DMS53 (cell line): ENCODE measurements around the gene ELOB.

Source experiments
- DNase-seq: peaks from one replicate; lab custom pipeline; 2025; lab: John Stamatoyannopoulos, UW

ELOB gene

GRCh38 chr16:2777231-2777902 is at the start of gene ELOB:
ELOB (minus strand) TSS chr16:2777280; CDS start chr16:2777239, 41 bp downstream.
- peak; percentile 87 for DNase-seq

- no peak for DNase-seq
Measured at GRCh38 chr16:2825906-2826305, 48.8 kb upstream of the ELOB start.

- no peak for DNase-seq
Measured at GRCh38 chr16:2825049-2825742, 48.1 kb upstream of the ELOB start.

GRCh38 chr16:2824626-2825025 is 47.5 kb upstream of the ELOB start:
- no peak for DNase-seq

GRCh38 chr16:2822496-2822895 is 45.4 kb upstream of the ELOB start:
- no peak for DNase-seq

- DNase-seq = no peak
Measured at GRCh38 chr16:2822158-2822495, 45.0 kb upstream of the ELOB start.

GRCh38 chr16:2821487-2822157 is 44.5 kb upstream of the ELOB start:
- no peak for DNase-seq

GRCh38 chr16:2820836-2821486 is 43.9 kb upstream of the ELOB start:
- no peak for DNase-seq

GRCh38 chr16:2819939-2820835 is 43.1 kb upstream of the ELOB start:
- DNase-seq = no peak

GRCh38 chr16:2819179-2819938 is 42.3 kb upstream of the ELOB start:
- no peak for DNase-seq

GRCh38 chr16:2818272-2818876 is 41.3 kb upstream of the ELOB start:
- DNase-seq = no peak

- no peak for DNase-seq
Measured at GRCh38 chr16:2817340-2818271, 40.5 kb upstream of the ELOB start.

- DNase-seq = no peak
Measured at GRCh38 chr16:2816751-2817339, 39.8 kb upstream of the ELOB start, which contains the start of gene PRSS21. PRSS21 (plus strand) TSS chr16:2817237; CDS start chr16:2817269, 32 bp downstream.

GRCh38 chr16:2815299-2815771 is 38.3 kb upstream of the ELOB start:
- DNase-seq = no peak

GRCh38 chr16:2814551-2815298 is 37.6 kb upstream of the ELOB start:
- DNase-seq = no peak

GRCh38 chr16:2813771-2814221 is 36.7 kb upstream of the ELOB start:
- DNase-seq = no peak

GRCh38 chr16:2811703-2812471 is 34.8 kb upstream of the ELOB start:
- DNase-seq = no peak
